GM19438 (cell line): ENCODE data around the gene TAAR8.
"Not testable (repeated sequence)": the region's sequence is repeated elsewhere in the genome, so short reads cannot be mapped to it uniquely, and the experiment has no call there.

Source experiments
- ATAC-seq: cut with Tn5 transposase; IDR thresholded peaks from one replicate; pipeline ENCODE4 v1.9.1; 2021; ENCODE audit warnings: low read depth; ENCODE audit not compliant: unreplicated experiment

TAAR8 gene

DNA sequence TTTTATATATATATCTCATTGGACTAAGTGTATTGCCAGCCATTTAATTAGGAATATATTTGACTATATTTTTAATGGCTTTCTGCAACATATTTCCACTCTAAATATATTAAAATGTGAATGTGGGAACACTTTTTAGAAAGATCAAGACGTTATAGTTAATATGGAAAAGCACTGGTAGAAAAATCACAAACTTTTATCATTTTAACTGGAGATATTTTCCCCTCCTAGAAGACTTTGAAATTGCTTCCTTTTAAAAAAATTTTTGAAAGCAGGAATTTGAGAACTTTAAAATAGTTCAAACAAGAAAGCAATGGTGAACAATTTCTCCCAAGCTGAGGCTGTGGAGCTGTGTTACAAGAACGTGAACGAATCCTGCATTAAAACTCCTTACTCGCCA, 14.5 kb upstream of the TAAR8 start, which contains the start of gene TAAR9:
Gene TAAR9 (plus strand): TSS at position 301 of the 400 bp plus-strand sequence. CDS start 13 bp downstream, at position 314.
- no peak for ATAC-seq

GRCh38 chr6:132544826-132545225, 7.6 kb upstream of the TAAR8 start:
- ATAC-seq, result no peak

DNA sequence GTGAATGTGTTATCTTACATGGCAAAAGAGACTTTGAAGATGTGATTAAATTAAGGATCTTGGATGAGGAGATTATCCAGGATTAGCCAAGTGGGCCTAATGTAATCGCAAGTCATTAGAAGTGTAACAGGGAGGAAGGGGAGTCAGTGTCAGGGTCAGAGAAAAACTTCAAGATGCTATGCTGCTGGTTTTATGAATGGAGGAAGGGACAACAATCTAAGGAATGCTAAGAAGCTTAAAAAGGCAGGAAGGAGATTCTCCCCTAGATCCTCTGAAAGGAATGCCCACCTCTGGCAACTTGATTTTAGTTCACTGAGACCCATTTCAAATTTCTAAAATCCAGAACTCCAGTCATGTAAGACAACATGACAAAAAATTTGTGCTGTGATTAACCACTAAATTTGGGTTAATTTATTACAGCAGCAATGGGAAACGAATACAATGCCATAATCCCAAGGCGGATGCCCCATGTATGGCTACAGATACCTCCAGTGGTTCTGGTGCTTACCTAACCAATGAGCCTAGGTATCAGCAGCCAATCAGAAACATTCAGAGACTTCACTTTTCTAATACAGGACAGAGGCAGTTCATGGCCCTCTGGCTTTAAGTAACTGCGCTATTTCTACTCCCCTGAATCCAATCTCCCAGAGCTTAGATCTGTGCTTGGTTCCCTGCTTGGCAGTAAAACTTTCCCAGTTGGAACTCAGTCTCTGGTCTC, 3.6 kb upstream of the TAAR8 start:
- ATAC-seq, result no peak

DNA sequence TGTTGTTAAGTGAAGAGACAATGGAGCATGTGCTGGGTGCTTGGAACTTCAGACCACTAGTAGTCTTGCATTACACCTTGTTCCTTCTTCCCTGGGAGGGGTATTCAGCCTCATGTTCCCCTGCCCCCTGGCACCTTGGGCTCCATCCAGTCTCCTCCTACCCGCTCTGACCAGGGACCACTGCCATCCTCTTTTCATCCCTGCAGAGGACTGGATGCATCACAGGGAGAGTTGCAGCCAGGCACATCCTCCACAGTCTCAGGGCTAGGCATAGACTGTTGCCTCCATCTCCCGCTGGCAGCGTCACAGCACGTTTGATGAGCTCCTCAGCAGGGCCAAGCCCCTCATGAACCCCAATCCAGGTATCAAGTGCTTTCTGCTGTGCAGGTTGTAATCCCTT, 1.3 kb upstream of the TAAR8 start:
- ATAC-seq, result no peak

GRCh38 chr6:132560087-132560486, 7.6 kb downstream of the TAAR8 start:
- ATAC-seq, result not testable (repeated sequence)

GRCh38 chr6:132566404-132566803, 13.9 kb downstream of the TAAR8 start:
- ATAC-seq, result no peak

GRCh38 chr6:132567566-132567965, 15.1 kb downstream of the TAAR8 start:
- no peak for ATAC-seq

DNA sequence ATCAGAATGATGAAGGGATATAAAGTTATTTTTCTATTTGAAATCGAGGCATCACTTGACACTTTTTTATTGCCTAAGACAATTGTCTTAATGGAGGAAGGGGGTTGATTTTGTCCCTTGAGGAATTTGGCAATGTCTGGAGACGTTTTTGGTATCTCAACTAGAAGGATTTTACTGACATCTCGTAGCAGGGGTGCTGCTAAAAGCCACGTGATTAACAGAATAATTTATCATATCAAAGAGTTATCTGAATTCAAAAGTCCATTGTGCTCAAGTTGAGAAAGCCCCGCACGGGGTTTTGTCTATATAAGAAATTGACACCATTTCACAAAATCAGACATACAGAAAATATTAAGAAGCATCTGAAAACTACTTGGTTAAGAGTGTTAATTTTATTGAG, 16.1 kb downstream of the TAAR8 start:
- ATAC-seq, result no peak

GRCh38 chr6:132569170-132569569, 16.7 kb downstream of the TAAR8 start:
- no peak for ATAC-seq

DNA sequence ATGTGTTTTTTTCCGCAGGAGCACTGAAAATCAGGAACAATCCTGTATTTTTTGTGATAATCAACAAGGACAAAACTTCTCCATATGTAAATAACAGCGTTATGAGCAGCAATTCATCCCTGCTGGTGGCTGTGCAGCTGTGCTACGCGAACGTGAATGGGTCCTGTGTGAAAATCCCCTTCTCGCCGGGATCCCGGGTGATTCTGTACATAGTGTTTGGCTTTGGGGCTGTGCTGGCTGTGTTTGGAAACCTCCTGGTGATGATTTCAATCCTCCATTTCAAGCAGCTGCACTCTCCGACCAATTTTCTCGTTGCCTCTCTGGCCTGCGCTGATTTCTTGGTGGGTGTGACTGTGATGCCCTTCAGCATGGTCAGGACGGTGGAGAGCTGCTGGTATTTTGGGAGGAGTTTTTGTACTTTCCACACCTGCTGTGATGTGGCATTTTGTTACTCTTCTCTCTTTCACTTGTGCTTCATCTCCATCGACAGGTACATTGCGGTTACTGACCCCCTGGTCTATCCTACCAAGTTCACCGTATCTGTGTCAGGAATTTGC, 17.8 kb downstream of the TAAR8 start, which contains the start of gene TAAR6:
Gene TAAR6 (plus strand): TSS at position 102 of the 557 bp plus-strand sequence. CDS start 0 bp downstream, at position 102.
- ATAC-seq, result no peak

DNA sequence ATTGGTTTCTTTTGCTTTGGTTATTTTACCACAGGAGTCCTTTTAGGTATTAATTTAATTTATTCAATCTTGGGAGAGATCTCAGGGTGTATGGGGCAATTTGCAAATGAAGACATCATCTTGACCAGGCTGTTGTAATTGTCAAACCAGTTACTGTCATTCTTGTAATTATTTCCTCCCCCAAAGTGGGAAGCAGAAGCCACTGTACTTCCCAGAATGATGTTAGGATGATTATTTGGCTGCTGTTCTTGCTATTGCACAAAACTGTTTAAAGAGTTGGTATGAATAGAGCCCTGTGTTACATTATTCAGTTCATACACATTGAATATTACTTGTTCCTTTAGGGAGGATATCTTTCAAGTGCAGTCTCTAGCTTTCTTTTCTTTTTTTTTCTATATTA, 19.3 kb downstream of the TAAR8 start:
- no peak for ATAC-seq

DNA sequence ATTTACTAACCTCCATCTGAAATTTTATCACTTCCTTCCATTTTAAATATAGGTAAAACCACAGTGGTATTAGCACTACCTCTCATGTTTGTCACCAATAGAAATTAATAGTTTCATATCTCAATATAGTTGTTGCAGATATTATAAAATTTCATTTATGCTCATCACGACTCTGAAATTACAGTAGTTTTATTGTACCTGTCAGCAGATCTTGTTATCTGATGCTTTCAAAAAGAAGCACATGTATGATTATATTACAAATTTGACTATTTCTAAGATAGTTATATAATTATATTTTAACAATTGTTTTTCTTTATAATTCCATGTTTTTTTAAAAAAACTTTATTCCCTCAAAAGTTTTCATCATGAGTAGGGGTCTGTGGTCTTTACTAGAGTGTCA, 32.2 kb downstream of the TAAR8 start:
- no peak for ATAC-seq

DNA sequence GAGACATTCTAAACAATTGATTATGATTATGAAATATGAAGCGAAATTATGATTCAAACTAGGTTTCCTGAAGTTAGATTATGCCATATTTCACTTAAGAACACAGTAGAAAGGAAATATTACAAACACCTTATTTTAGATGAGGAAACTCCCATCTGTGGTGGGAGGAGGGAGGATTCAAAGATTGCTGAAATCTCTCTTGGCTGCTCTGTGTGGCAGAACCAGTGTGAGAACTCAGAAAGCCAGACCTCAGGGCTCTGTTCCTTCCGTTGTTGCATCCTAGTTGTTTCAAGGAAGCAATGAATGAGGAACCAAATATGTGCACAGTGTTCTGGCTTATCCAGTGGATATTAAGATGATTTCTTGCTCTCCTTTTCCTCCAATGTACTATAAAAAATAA, 35.0 kb downstream of the TAAR8 start:
- no peak for ATAC-seq

- ATAC-seq, result no peak
These were observed 37.0 kb downstream of the TAAR8 start, which contains the start of gene TAAR5 for GRCh38 chr6:132589454-132589853. Gene TAAR5, minus strand, starts transcription at chr6:132589741. Its CDS starts 55 bp downstream, at chr6:132589686.

GRCh38 chr6:132590362-132590761, 37.9 kb downstream of the TAAR8 start:
- no peak for ATAC-seq

GRCh38 chr6:132592855-132593254, 40.4 kb downstream of the TAAR8 start:
- ATAC-seq, result no peak

- no peak for ATAC-seq
These were observed 43.7 kb downstream of the TAAR8 start for GRCh38 chr6:132596201-132596600.

GRCh38 chr6:132598473-132598872, 46.0 kb downstream of the TAAR8 start:
- ATAC-seq, result peak; percentile 88

DNA sequence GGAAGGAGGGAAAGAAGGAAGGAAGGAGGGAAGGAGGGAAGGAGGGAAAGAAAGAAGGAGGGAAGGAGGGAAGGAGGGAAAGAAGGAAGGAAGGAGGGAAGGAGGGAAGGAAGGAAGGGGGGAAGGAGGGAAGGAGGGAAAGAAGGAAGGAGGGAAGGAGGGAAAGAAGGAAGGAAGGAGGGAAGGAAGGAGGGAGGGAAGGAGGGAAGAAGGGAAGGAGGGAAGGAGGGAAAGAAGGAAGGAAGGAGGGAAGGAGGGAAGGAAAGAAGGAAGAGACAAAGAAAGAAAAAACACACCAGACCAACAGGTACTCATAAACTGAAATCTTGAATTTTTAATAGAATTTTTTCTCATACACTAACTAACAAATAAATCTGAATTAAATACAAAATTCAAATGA, 48.4 kb downstream of the TAAR8 start:
- not testable (repeated sequence) for ATAC-seq
